T-helper 1 cell treated with Interleukin-12 subunit alpha and Interleukin-12 subunit beta and Interleukin-4 antibody, amounts not matched to agents 30 ng/mL and 1 ng/mL, for 36 hours (primary cell): ENCODE results near the gene NDUFAF8. TPM values are rescaled to one million over a fixed set of nuclear protein-coding genes. Genes with fewer than 3 reads are reported as not detected.

Source experiments
- intact Hi-C: fragments of 100-400 bp; cut with micrococcal nuclease; formaldehyde crosslinking; loops from one replicate; pipeline ENCODE4 v1.15.1; 2024
- total RNA-seq: library from RNA; stranded (reverse); gene quantifications from 2 replicates; pipeline ENCODE4 v1.2.3, GENCODE V29; 2022

Gene NDUFAF8
- total RNA-seq, 1 donor from 2014 or later: 47.3 TPM

GRCh38 chr17:81222906-81223761, 16.0 kb upstream of the NDUFAF8 start, which contains the start of gene CEP131:
Gene CEP131, minus strand, starts transcription at chr17:81222965. Its CDS starts 2,909 bp downstream, at chr17:81220056.
- intact Hi-C loops: loop anchor here (1.0 to 5.0 kb wide), 7 partner anchors 16 to 960 kb away; partner anchors contain the start of genes NDUFAF8 and TEPSIN

- intact Hi-C loops: loop anchor here (1.0 to 5.0 kb wide), 7 partner anchors 16 to 961 kb away; partner anchors contain the start of genes NDUFAF8 and TEPSIN
Measured at GRCh38 chr17:81223762-81224130, 15.4 kb upstream of the NDUFAF8 start.

- intact Hi-C loops: loop anchor here (1.0 kb wide), 1 partner anchor 12 kb away; the partner anchor contains the start of genes NDUFAF8 and TEPSIN
Measured at GRCh38 chr17:81227630-81228029, 11.5 kb upstream of the NDUFAF8 start.

GRCh38 chr17:81228420-81228819, 10.7 kb upstream of the NDUFAF8 start:
- intact Hi-C loops: no loop called here

GRCh38 chr17:81228834-81229665, 10.1 kb upstream of the NDUFAF8 start:
- intact Hi-C loops: no loop called here

- intact Hi-C loops: no loop called here
Measured at GRCh38 chr17:81229666-81229920, 9.5 kb upstream of the NDUFAF8 start.

GRCh38 chr17:81230043-81230820, 8.9 kb upstream of the NDUFAF8 start:
- intact Hi-C loops: no loop called here

- intact Hi-C loops: no loop called here
Measured at GRCh38 chr17:81231121-81231645, 7.9 kb upstream of the NDUFAF8 start.

GRCh38 chr17:81231766-81232581, 7.1 kb upstream of the NDUFAF8 start:
- intact Hi-C loops: no loop called here

- intact Hi-C loops: no loop called here
Measured at GRCh38 chr17:81232616-81233241, 6.4 kb upstream of the NDUFAF8 start.

- intact Hi-C loops: no loop called here
Measured at GRCh38 chr17:81233316-81233715, 5.8 kb upstream of the NDUFAF8 start.

GRCh38 chr17:81233811-81234505, 5.2 kb upstream of the NDUFAF8 start:
- intact Hi-C loops: no loop called here

GRCh38 chr17:81234506-81234855, 4.6 kb upstream of the NDUFAF8 start:
- intact Hi-C loops: no loop called here

GRCh38 chr17:81234940-81235821, 3.9 kb upstream of the NDUFAF8 start:
- intact Hi-C loops: no loop called here

GRCh38 chr17:81235822-81236740, 3.0 kb upstream of the NDUFAF8 start:
- intact Hi-C loops: no loop called here

- intact Hi-C loops: no loop called here
Measured at GRCh38 chr17:81236784-81237183, 2.3 kb upstream of the NDUFAF8 start.
